Neuronal stem cell (in vitro differentiated cells): ENCODE data around the gene MRPS6.

Experiments
- DNase-seq: peaks from one replicate; pipeline ENCODE4 v3.0.0-alpha.2; 2013; ENCODE audit warnings: low spot score
- H2AFZ ChIP-seq: one replicate; pipeline ENCODE4 v1.6.1; 2013; ENCODE audit warnings: mild to moderate bottlenecking, low read length, inconsistent platforms
- H2AK5ac ChIP-seq: 2 replicates; pipeline ENCODE4 v1.6.1; 2013; ENCODE audit warnings: low read depth, mild to moderate bottlenecking, inconsistent platforms, low read length, moderate library complexity, mixed read lengths
- H2BK120ac ChIP-seq: 2 replicates; pipeline ENCODE4 v1.6.1; 2013; ENCODE audit warnings: low read depth, mild to moderate bottlenecking, inconsistent platforms, low read length, moderate library complexity, mixed read lengths
- H2BK12ac ChIP-seq: one replicate; pipeline ENCODE4 v1.6.1; 2013; ENCODE audit warnings: low read length, inconsistent platforms
- H2BK15ac ChIP-seq: 2 replicates; pipeline ENCODE4 v1.6.1; 2013; ENCODE audit warnings: mild to moderate bottlenecking, low read length, inconsistent platforms, mixed read lengths
- H2BK5ac ChIP-seq: one replicate; pipeline ENCODE4 v1.6.1; 2013; ENCODE audit warnings: inconsistent platforms, mild to moderate bottlenecking, low read length, moderate library complexity
- H3K14ac ChIP-seq: one replicate; pipeline ENCODE4 v1.6.1; 2013; ENCODE audit warnings: low read length, inconsistent platforms
- H3K18ac ChIP-seq: 2 replicates; pipeline ENCODE4 v1.6.1; 2013; ENCODE audit warnings: low read length, inconsistent platforms
- H3K23ac ChIP-seq: 2 replicates; pipeline ENCODE4 v1.6.1; 2013; ENCODE audit warnings: low read depth, mild to moderate bottlenecking, mixed read lengths, low read length, inconsistent platforms; ENCODE audit not compliant: poor library complexity
- H3K27ac ChIP-seq: replicated peaks from 3 replicates; pipeline ENCODE4 v1.5.1; 2013; ENCODE audit warnings: low read length, inconsistent platforms
- H3K27me3 ChIP-seq, 3 experiments: 2 replicates each; pipeline ENCODE4 v1.6.1; 2013; ENCODE audit warnings: low read length in 3 of 3, mild to moderate bottlenecking in 2 of 3, inconsistent platforms in 1 of 3, low read depth in 1 of 3, mixed read lengths in 1 of 3, moderate library complexity in 1 of 3; ENCODE audit not compliant: control insufficient read depth in 3 of 3, insufficient read depth in 3 of 3
- H3K36me3 ChIP-seq, 2 donors: replicated peaks in 1 of 2; 2 replicates each; pipeline ENCODE4 v1.6.1; 2013; ENCODE audit warnings: low read length in 2 of 2; ENCODE audit not compliant: control insufficient read depth in 2 of 2, insufficient read depth in 2 of 2
- H3K4ac ChIP-seq: 2 replicates; pipeline ENCODE4 v1.6.1; 2013; ENCODE audit warnings: inconsistent platforms, mild to moderate bottlenecking, low read length, moderate library complexity
- H3K4me1 ChIP-seq, 2 donors: 1 replicate in 1 of 2; 2 replicates in 1 of 2; pipeline ENCODE4 v1.6.1; 2013; ENCODE audit warnings: low read length in 2 of 2, low read depth in 1 of 2; ENCODE audit not compliant: control insufficient read depth in 2 of 2, insufficient read depth in 1 of 2
- H3K4me2 ChIP-seq: one replicate; pipeline ENCODE4 v1.6.1; 2013; ENCODE audit warnings: mild to moderate bottlenecking, low read length, inconsistent platforms; ENCODE audit not compliant: insufficient read depth, poor library complexity, severe bottlenecking
- H3K4me3 ChIP-seq, 2 donors: 2 replicates each; pipeline ENCODE4 v1.5.1; 2013; ENCODE audit warnings: low read length in 2 of 2, mild to moderate bottlenecking in 2 of 2, inconsistent platforms in 1 of 2, moderate library complexity in 1 of 2
- H3K79me1 ChIP-seq: one replicate; pipeline ENCODE4 v1.6.1; 2013; ENCODE audit warnings: low read depth, mild to moderate bottlenecking, inconsistent platforms, low read length, moderate library complexity
- H3K9ac ChIP-seq: one replicate; pipeline ENCODE4 v1.6.1; 2013; ENCODE audit warnings: mild to moderate bottlenecking, low read depth, low read length, inconsistent platforms; ENCODE audit not compliant: poor library complexity
- H3K9me3 ChIP-seq, 2 donors: replicated peaks in 1 of 2; 2 replicates each; pipeline versions ENCODE3 to v1.6.1; 2013; ENCODE audit warnings: low read length in 2 of 2, mild to moderate bottlenecking in 2 of 2, inconsistent platforms in 1 of 2, low read depth in 1 of 2, mixed read lengths in 1 of 2, moderate library complexity in 1 of 2; ENCODE audit not compliant: control insufficient read depth in 2 of 2, insufficient read depth in 1 of 2
- H4K8ac ChIP-seq: one replicate; pipeline ENCODE4 v1.6.1; 2013; ENCODE audit warnings: low read depth, mild to moderate bottlenecking, inconsistent platforms, low read length, moderate library complexity
- H4K91ac ChIP-seq: one replicate; pipeline ENCODE4 v1.6.1; 2013; ENCODE audit warnings: low read length, low read depth, mild to moderate bottlenecking, inconsistent platforms; ENCODE audit not compliant: poor library complexity
- WGBS, 2 donors: extraction: QIAGEN DNeasy Blood & Tissue Kit; methylation state at CpG; one replicate each; pipeline ENCODE4 v1.1.7; 2013; ENCODE audit warnings: missing lambda C conversion rate in 2 of 2, mixed read lengths in 1 of 2; ENCODE audit not compliant: insufficient read length in 2 of 2, insufficient replicate concordance in 1 of 2; ENCODE audit errors: extremely low coverage in 2 of 2; 5-methylcytosine and 5-hydroxymethylcytosine counted together

MRPS6 gene

GRCh38 chr21:34071683-34072082 lies 1.7 kb upstream of the MRPS6 start:
- no peak overlapping the region for H3K4me2 ChIP-seq
- H4K8ac ChIP-seq = no peak overlapping the region
- DNase-seq = no peak
- no peak overlapping the region for H3K4ac ChIP-seq
- H3K27ac ChIP-seq = no peak overlapping the region
- peaks cover 0 to 13% of the 10 kb centered on the region in 2 donors for H3K36me3 ChIP-seq
- no peak overlapping the region for H2AK5ac ChIP-seq
- peak overlapping the region; percentile 96 for H2AFZ ChIP-seq
- no peak overlapping the region for H3K14ac ChIP-seq
- no peak overlapping the region for H3K23ac ChIP-seq
- no peak overlapping the region for H2BK5ac ChIP-seq
- peaks cover 0 to 4% (median 0%) of the 10 kb centered on the region in 3 experiments for H3K27me3 ChIP-seq
- H3K9ac ChIP-seq = no peak overlapping the region
- no CpG with 5 or more reads among the region's 9 CpGs for whole genome bisulfite sequencing, 2 donors
- no peak overlapping the region for H2BK12ac ChIP-seq
- peaks cover 8 to 18% of the 10 kb centered on the region in 2 donors for H3K4me1 ChIP-seq
- no peak overlapping the region for H3K18ac ChIP-seq
- no peak overlapping the region for H4K91ac ChIP-seq
- H2BK15ac ChIP-seq = no peak overlapping the region
- no peak overlapping the region for H3K4me3 ChIP-seq
- no peak overlapping the region for H2BK120ac ChIP-seq
- no peaks in the 10 kb centered on the region for H3K79me1 ChIP-seq
- H3K9me3 ChIP-seq = no peaks in the 10 kb centered on the region

- peak overlapping the region; percentile 59 for H3K27ac ChIP-seq
- H2AK5ac ChIP-seq = peak overlapping the region; percentile 98
- H2BK15ac ChIP-seq = peak overlapping the region; percentile 100
- H3K18ac ChIP-seq = peak overlapping the region; percentile 100
- H3K4me3 ChIP-seq = peak overlapping the region; percentile 25 to 53
- no peak for DNase-seq
- H3K36me3 ChIP-seq = peaks cover 4 to 20% of the 10 kb centered on the region in 2 donors
- peak overlapping the region; percentile 97 for H3K23ac ChIP-seq
- peaks cover 0 to 4% (median 0%) of the 10 kb centered on the region in 3 experiments for H3K27me3 ChIP-seq
- peak overlapping the region; percentile 88 for H2BK5ac ChIP-seq
- H4K91ac ChIP-seq = no peak overlapping the region
- peak overlapping the region; percentile 99 for H2BK120ac ChIP-seq
- H3K79me1 ChIP-seq = no peaks in the 10 kb centered on the region
- no CpG with 5 or more reads among the region's 32 CpGs for WGBS, 2 donors
- no peak overlapping the region for H3K4ac ChIP-seq
- H4K8ac ChIP-seq = peak overlapping the region; percentile 89
- H3K9ac ChIP-seq = peak overlapping the region; percentile 75
- peaks cover 11 to 18% of the 10 kb centered on the region in 2 donors for H3K4me1 ChIP-seq
- H3K4me2 ChIP-seq = peak overlapping the region; percentile 38
- peak overlapping the region; percentile 96 for H2AFZ ChIP-seq
- peak overlapping the region; percentile 91 for H2BK12ac ChIP-seq
- H3K14ac ChIP-seq = peak overlapping the region; percentile 97
- H3K9me3 ChIP-seq = no peaks in the 10 kb centered on the region
Measured at GRCh38 chr21:34072145-34073031, 990 bp upstream of the MRPS6 start.

GRCh38 chr21:34073749-34074282 lies 438 bp downstream of the MRPS6 start:
- DNase-seq = no peak
- peak overlapping the region; percentile 24 for H2BK15ac ChIP-seq
- H3K27ac ChIP-seq = peak overlapping the region; percentile 90
- H3K4me1 ChIP-seq = peaks cover 12 to 18% of the 10 kb centered on the region in 2 donors
- peak overlapping the region; percentile 64 to 97 for H3K4me3 ChIP-seq
- peak overlapping the region; percentile 67 for H2BK5ac ChIP-seq
- H2BK120ac ChIP-seq = no peak overlapping the region
- H3K79me1 ChIP-seq = no peaks in the 10 kb centered on the region
- peak overlapping the region; percentile 91 for H2AFZ ChIP-seq
- peak overlapping the region; percentile 93 for H3K23ac ChIP-seq
- H2AK5ac ChIP-seq = no peak overlapping the region
- no peaks in the 10 kb centered on the region for H3K9me3 ChIP-seq
- no peak overlapping the region for H4K8ac ChIP-seq
- H3K9ac ChIP-seq = peak overlapping the region; percentile 95
- WGBS, 2 donors = no CpG with 5 or more reads among the region's 95 CpGs
- H4K91ac ChIP-seq = no peak overlapping the region
- peak overlapping the region; percentile 99 for H3K18ac ChIP-seq
- H3K36me3 ChIP-seq = peaks cover 4 to 34% of the 10 kb centered on the region in 2 donors
- H3K4me2 ChIP-seq = peak overlapping the region; percentile 72
- H2BK12ac ChIP-seq = no peak overlapping the region
- H3K4ac ChIP-seq = no peak overlapping the region
- peak overlapping the region; percentile 76 for H3K14ac ChIP-seq
- peaks cover 0 to 4% (median 0%) of the 10 kb centered on the region in 3 experiments for H3K27me3 ChIP-seq
